ENCODE results near the gene CGB1. TPM values are rescaled to one million over a fixed set of nuclear protein-coding genes. Genes with fewer than 3 reads are reported as not detected.

Gene CGB1
- total and polyA plus RNA-seq, 2 donors (not counting 3 experiments of a cell fraction or from before 2014, with no cell fraction given), result not detected

DNA sequence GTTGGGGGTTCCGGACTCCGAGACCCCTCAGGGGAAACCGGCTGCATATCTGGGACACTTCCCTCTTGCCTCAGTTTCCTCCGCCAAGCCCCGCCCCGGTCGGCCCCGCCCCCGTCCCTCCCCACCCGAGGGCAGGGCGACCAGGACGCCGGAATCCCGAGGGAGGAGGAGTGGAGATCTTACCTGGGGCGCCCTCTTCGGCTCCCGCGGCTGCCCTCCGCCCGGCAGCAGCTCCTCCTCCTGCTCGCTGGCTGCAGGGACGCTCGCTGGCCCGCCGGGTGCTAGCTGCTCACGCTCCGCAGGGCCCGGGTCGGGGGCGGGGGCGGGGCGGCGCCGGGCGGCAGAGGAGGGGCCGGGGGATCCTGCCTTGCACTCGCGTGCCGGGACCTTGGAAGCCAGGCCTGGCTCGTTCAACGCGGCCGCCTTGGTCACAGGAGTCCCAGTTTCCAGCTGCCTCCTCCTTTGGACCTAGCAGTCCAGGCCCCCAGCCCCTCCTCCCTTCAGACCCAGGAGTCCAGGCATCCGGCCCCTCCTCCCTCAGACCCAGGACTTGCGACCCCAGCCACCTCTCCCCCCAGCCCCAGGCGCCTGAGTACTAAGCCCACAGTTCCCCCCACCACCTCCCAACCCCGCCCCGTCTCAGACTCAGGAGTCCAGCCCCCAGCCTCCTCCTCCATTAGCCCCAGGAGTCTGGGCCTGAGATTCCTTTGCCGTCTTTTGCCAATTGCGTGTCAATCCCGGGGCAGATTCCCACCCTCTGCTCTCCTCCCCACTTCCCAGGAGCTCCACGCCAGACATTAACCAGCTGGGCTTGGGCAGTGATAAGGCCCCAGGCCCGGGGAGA, 28.3 kb upstream of the CGB1 start, which contains the start of gene NTF4:
NTF4 (minus strand) TSS at position 51 of the 844 bp plus-strand sequence. CDS start 2,821 bp downstream, outside the sequence.
- Histone ChIP-seq H3K4me3 (replicated peaks in 1 of 3; ENCODE audit: insufficient read depth in 1 of 3, low read depth in 1 of 3, low read length in 3 of 3) (no peak within 1 kb of the TSS), H3K4me1 (ENCODE audit: control insufficient read depth, extremely low read depth, insufficient read depth, low read length) (no peaks in the 10 kb centered on the region), H2AFZ (ENCODE audit: low read depth, low read length) (no peak within 1 kb of the TSS), H3K36me3 (ENCODE audit: control insufficient read depth in 2 of 2, extremely low read depth in 1 of 2, insufficient read depth in 2 of 2, low read length in 2 of 2) (no peaks in the 10 kb centered on the region), H3K27me3 (ENCODE audit: control insufficient read depth in 2 of 2, insufficient read depth in 2 of 2, low read length in 2 of 2) (peaks cover 30 to 40% of the 10 kb centered on the region in 2 experiments), H3K9me3 (replicated peaks; ENCODE audit: control insufficient read depth, insufficient read depth, low read length) (no peaks in the 10 kb centered on the region), H3K4me2 (ENCODE audit: insufficient read depth, low read length) (no peak within 1 kb of the TSS), H3K9ac (replicated peaks; ENCODE audit: extremely low read depth, insufficient read depth, low read length) (no peak within 1 kb of the TSS), H3K27ac (ENCODE audit: insufficient read depth, low read depth, low read length) (no peak within 1 kb of the TSS), H3K79me2 (ENCODE audit: control insufficient read depth, insufficient read depth, low read length) (no peaks in the 10 kb centered on the region), H4K20me1 (replicated peaks; ENCODE audit: control insufficient read depth, extremely low read depth, insufficient read depth, low read length) (no peaks in the 10 kb centered on the region), H3K9me1 (replicated peaks; ENCODE audit: control insufficient read depth, extremely low read depth, insufficient read depth, low read length) (no peaks in the 10 kb centered on the region)
- no TSS peak for BruUV-seq (replicated peaks)
- FAIRE-seq (no peak), DNase-seq (ENCODE audit: low read depth, low spot score) (no peak)
- POLR2A ChIA-PET, result no interaction called here
- TF ChIP-seq EZH2 (IDR thresholded peaks at IDR 0.05; ENCODE audit: borderline replicate concordance, low read depth, low read length, severe bottlenecking), result no peak
- TF ChIP-seq GATA2 (IDR thresholded peaks at IDR 0.05; ENCODE audit: insufficient read depth, insufficient read length, low read depth, low read length), result no peak
- TF ChIP-seq POLR2AphosphoS5 (IDR thresholded peaks at IDR 0.05; ENCODE audit: insufficient read depth, low read depth, low read length), result no peak
- TF ChIP-seq, protein P1, sequence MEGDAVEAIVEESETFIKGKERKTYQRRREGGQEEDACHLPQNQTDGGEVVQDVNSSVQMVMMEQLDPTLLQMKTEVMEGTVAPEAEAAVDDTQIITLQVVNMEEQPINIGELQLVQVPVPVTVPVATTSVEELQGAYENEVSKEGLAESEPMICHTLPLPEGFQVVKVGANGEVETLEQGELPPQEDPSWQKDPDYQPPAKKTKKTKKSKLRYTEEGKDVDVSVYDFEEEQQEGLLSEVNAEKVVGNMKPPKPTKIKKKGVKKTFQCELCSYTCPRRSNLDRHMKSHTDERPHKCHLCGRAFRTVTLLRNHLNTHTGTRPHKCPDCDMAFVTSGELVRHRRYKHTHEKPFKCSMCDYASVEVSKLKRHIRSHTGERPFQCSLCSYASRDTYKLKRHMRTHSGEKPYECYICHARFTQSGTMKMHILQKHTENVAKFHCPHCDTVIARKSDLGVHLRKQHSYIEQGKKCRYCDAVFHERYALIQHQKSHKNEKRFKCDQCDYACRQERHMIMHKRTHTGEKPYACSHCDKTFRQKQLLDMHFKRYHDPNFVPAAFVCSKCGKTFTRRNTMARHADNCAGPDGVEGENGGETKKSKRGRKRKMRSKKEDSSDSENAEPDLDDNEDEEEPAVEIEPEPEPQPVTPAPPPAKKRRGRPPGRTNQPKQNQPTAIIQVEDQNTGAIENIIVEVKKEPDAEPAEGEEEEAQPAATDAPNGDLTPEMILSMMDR (IDR thresholded peaks at IDR 0.05; ENCODE audit: extremely low read depth in 1 of 2, insufficient read depth in 1 of 2, low read depth in 1 of 2, low read length in 2 of 2), result no peak
- no peak for TF ChIP-seq MAX (IDR thresholded peaks at IDR 0.05; ENCODE audit: insufficient read depth, insufficient read length)
- TF ChIP-seq POLR2A (IDR thresholded peaks at IDR 0.05; ENCODE audit: low read depth, low read length), result no peak
- TF ChIP-seq JUN (IDR thresholded peaks at IDR 0.05; ENCODE audit: borderline replicate concordance, insufficient read depth, insufficient read length, low read depth), result no peak
- no peak for TF ChIP-seq MYC (IDR thresholded peaks at IDR 0.05; ENCODE audit: low read depth, low read length)
- TF ChIP-seq FOS (IDR thresholded peaks at IDR 0.05; ENCODE audit: borderline replicate concordance, insufficient read depth, low read length), result no peak
- dilution Hi-C loops (cut with MboI; ENCODE audit: extremely low pct_ligation_motif_present, low sequenced_read_pairs), result no loop called here
- intact Hi-C loops (cut with micrococcal nuclease), result no loop called here
- CTCF ChIA-PET, result interaction anchor here (0.6 to 1.9 kb wide), 5 partner anchors 9 to 140 kb away, joined by 3 to 6 read pairs (median 5); no protein-coding TSS in a partner anchor

All from endothelial cell of umbilical vein (primary cell).